Adrenal gland (tissue), 5 donors: ENCODE measurements around the gene RIC8A.

ENCODE experiments used
- CTCF ChIP-seq, 6 experiments: fragments of 450-650 bp in 4 of 6; fragments of 200-600 bp in 2 of 6; sonication (generic) in 1 of 6; IDR thresholded peaks; 1 replicate in 5 of 6; 2 replicates in 1 of 6; pipeline versions ENCODE4 v1.5.1 to v1.8.0; 2016 to 2021; ENCODE audit warnings: antibody characterized with exemption in 6 of 6, mild to moderate bottlenecking in 2 of 6, moderate library complexity in 1 of 6
- POLR2A ChIP-seq, 2 donors: fragments of 450-650 bp; IDR thresholded peaks; one replicate each; pipeline ENCODE4 v1.6.1; 2017; ENCODE audit warnings: antibody characterized with exemption in 2 of 2, mild to moderate bottlenecking in 2 of 2, moderate library complexity in 1 of 2
- donor health status: DM: no; HTN: no; CAD: no.

GRCh38 chr11:198236-198806, 9.2 kb upstream of the RIC8A start:
- TF ChIP-seq POLR2A (IDR thresholded peaks at IDR 0.05) (no peak), CTCF (IDR thresholded peaks at IDR 0.05) (no peak)
